Vagina (tissue), 2 donors: ENCODE data around the gene ADAMTS9. TPM values are rescaled to one million over a fixed set of nuclear protein-coding genes. Genes with fewer than 3 reads are reported as not detected.

ENCODE experiments used
- DNase-seq, 2 donors: peaks; one replicate each; pipeline ENCODE4 v3.0.0-alpha.2; 2017; ENCODE audit errors: extremely low spot score in 2 of 2
- H3K27ac ChIP-seq: fragments of 200-600 bp; sonication (generic); one replicate; pipeline ENCODE4 v1.5.1; 2019
- H3K27me3 ChIP-seq: fragments of 200-600 bp; sonication (generic); one replicate; pipeline ENCODE4 v1.5.1; 2019
- H3K36me3 ChIP-seq, 2 donors: fragments of 200-600 bp; sonication (generic); one replicate each; pipeline ENCODE4 v1.5.1; 2017 to 2019
- H3K4me1 ChIP-seq: fragments of 200-600 bp; sonication (generic); one replicate; pipeline ENCODE4 v1.5.1; 2019
- H3K4me3 ChIP-seq, 2 donors: fragments of 200-600 bp; sonication (generic); 1 replicate in 1 of 2; 2 replicates in 1 of 2; pipeline ENCODE4 v1.5.1; 2016 to 2019
- H3K9me3 ChIP-seq: fragments of 200-600 bp; sonication (generic); one replicate; pipeline ENCODE4 v1.5.1; 2019
- CTCF ChIP-seq, 3 experiments: fragments of 450-650 bp in 2 of 3; fragments of 200-600 bp in 1 of 3; sonication (generic) in 1 of 3; IDR thresholded peaks; one replicate each; pipeline ENCODE4 v1.5.1; 2017 to 2019; ENCODE audit warnings: antibody characterized with exemption in 3 of 3, mild to moderate bottlenecking in 2 of 3, moderate library complexity in 2 of 3
- POLR2A ChIP-seq, 2 donors: fragments of 450-650 bp; IDR thresholded peaks; one replicate each; pipeline ENCODE4 v1.6.1; 2017; ENCODE audit warnings: antibody characterized with exemption in 2 of 2, mild to moderate bottlenecking in 2 of 2, moderate library complexity in 2 of 2
- POLR2AphosphoS5 ChIP-seq, 2 donors: sonication (generic); formaldehyde crosslinking; IDR thresholded peaks; one replicate each; pipeline ENCODE4 v1.9.0; 2017; ENCODE audit warnings: antibody characterized with exemption in 2 of 2, mild to moderate bottlenecking in 2 of 2, low read depth in 1 of 2; ENCODE audit not compliant: insufficient read depth in 1 of 2
- intact Hi-C: fragments of 100-400 bp; cut with DNase I; formaldehyde crosslinking; loops from one replicate; pipeline ENCODE4 v1.15.1; 2023
- total RNA-seq: library from RNA; depleted of rRNA; stranded (reverse); fragments of >200 nt; gene quantifications from one replicate; pipeline ENCODE4 v1.2.3, GENCODE V29; 2016

Gene ADAMTS9
- total RNA-seq, 1 donor from 2014 or later: 118 TPM

- no peak overlapping the region for H3K27ac ChIP-seq
- intact Hi-C loops: no loop called here
Observed at GRCh38 chr3:64586952-64587351, 100.8 kb downstream of the ADAMTS9 start.

GRCh38 chr3:64584179-64584578 lies 103.6 kb downstream of the ADAMTS9 start:
- H3K4me3 ChIP-seq: no peak overlapping the region
- intact Hi-C loops: no loop called here
- H3K9me3 ChIP-seq: no peaks in the 10 kb centered on the region
- no peak for TF ChIP-seq POLR2A (IDR thresholded peaks at IDR 0.05)
- TF ChIP-seq POLR2AphosphoS5 (IDR thresholded peaks at IDR 0.05; ENCODE audit: insufficient read depth in 1 of 2, low read depth in 1 of 2): no peak
- no peak for TF ChIP-seq CTCF (IDR thresholded peaks at IDR 0.05)
- DNase-seq: no peak
- H3K27me3 ChIP-seq: no peaks in the 10 kb centered on the region
- H3K36me3 ChIP-seq: no peaks in the 10 kb centered on the region
- peak overlapping the region; percentile 24 for H3K27ac ChIP-seq
- H3K4me1 ChIP-seq: peaks cover 17% of the 10 kb centered on the region

More at GRCh38 chr3:64586952-64587351, 100.8 kb downstream of the ADAMTS9 start:
- no peak for DNase-seq
- Histone ChIP-seq H3K27me3 (no peaks in the 10 kb centered on the region), H3K4me3 (no peak overlapping the region), H3K9me3 (no peaks in the 10 kb centered on the region), H3K4me1 (peaks cover 17% of the 10 kb centered on the region), H3K36me3 (no peaks in the 10 kb centered on the region)
- TF ChIP-seq CTCF (IDR thresholded peaks at IDR 0.05): no peak
- TF ChIP-seq POLR2A (IDR thresholded peaks at IDR 0.05): no peak
- TF ChIP-seq POLR2AphosphoS5 (IDR thresholded peaks at IDR 0.05; ENCODE audit: insufficient read depth in 1 of 2, low read depth in 1 of 2): no peak

GRCh38 chr3:64578797-64579196 lies 109.0 kb downstream of the ADAMTS9 start:
- intact Hi-C loops: no loop called here
- H3K27ac ChIP-seq: no peak overlapping the region
- H3K27me3 ChIP-seq: no peaks in the 10 kb centered on the region

GRCh38 chr3:64578062-64578770 lies 109.6 kb downstream of the ADAMTS9 start:
- Histone ChIP-seq H3K4me3 (no peak overlapping the region), H3K36me3 (no peaks in the 10 kb centered on the region), H3K27ac (no peak overlapping the region), H3K4me1 (no peaks in the 10 kb centered on the region), H3K9me3 (no peaks in the 10 kb centered on the region), H3K27me3 (no peaks in the 10 kb centered on the region)
- TF ChIP-seq CTCF (IDR thresholded peaks at IDR 0.05): no peak
- no peak for TF ChIP-seq POLR2AphosphoS5 (IDR thresholded peaks at IDR 0.05; ENCODE audit: insufficient read depth in 1 of 2, low read depth in 1 of 2)
- TF ChIP-seq POLR2A (IDR thresholded peaks at IDR 0.05): no peak
- intact Hi-C loops: no loop called here
- no peak for DNase-seq

More at GRCh38 chr3:64578797-64579196, 109.0 kb downstream of the ADAMTS9 start:
- H3K36me3 ChIP-seq: no peaks in the 10 kb centered on the region
- no peak for TF ChIP-seq POLR2AphosphoS5 (IDR thresholded peaks at IDR 0.05; ENCODE audit: insufficient read depth in 1 of 2, low read depth in 1 of 2)
- no peak for TF ChIP-seq POLR2A (IDR thresholded peaks at IDR 0.05)
- no peak for TF ChIP-seq CTCF (IDR thresholded peaks at IDR 0.05)
- H3K4me1 ChIP-seq: peaks cover 4% of the 10 kb centered on the region
- H3K9me3 ChIP-seq: no peaks in the 10 kb centered on the region
- no peak for DNase-seq
- H3K4me3 ChIP-seq: no peak overlapping the region

- no peaks in the 10 kb centered on the region for H3K9me3 ChIP-seq
- no peak for DNase-seq
- no peak overlapping the region for H3K4me3 ChIP-seq
- H3K27ac ChIP-seq: no peak overlapping the region
- intact Hi-C loops: no loop called here
- H3K36me3 ChIP-seq: no peaks in the 10 kb centered on the region
- no peaks in the 10 kb centered on the region for H3K4me1 ChIP-seq
- TF ChIP-seq POLR2A (IDR thresholded peaks at IDR 0.05) (no peak), CTCF (IDR thresholded peaks at IDR 0.05) (no peak), POLR2AphosphoS5 (IDR thresholded peaks at IDR 0.05; ENCODE audit: insufficient read depth in 1 of 2, low read depth in 1 of 2) (no peak)
- H3K27me3 ChIP-seq: no peaks in the 10 kb centered on the region
Observed at GRCh38 chr3:64576211-64576775, 111.5 kb downstream of the ADAMTS9 start.
